Thyroid gland (tissue), 4 donors: ENCODE measurements around the gene BDNF.

ENCODE experiments used
- POLR2A ChIP-seq, 2 donors: fragments of 450-650 bp; IDR thresholded peaks; one replicate each; pipeline ENCODE4 v1.6.1; 2017; ENCODE audit warnings: antibody characterized with exemption in 2 of 2, mild to moderate bottlenecking in 2 of 2, moderate library complexity in 1 of 2
- TF ChIP-seq, protein P1 (sequence below), 6 experiments: fragments of 200-600 bp in 3 of 6; fragments of 450-650 bp in 3 of 6; sonication (generic) in 3 of 6; IDR thresholded peaks; one replicate each; pipeline ENCODE4 v1.5.1; 2016 to 2019; ENCODE audit warnings: antibody characterized with exemption in 6 of 6, mild to moderate bottlenecking in 2 of 6, inconsistent platforms in 1 of 6, moderate library complexity in 1 of 6

DNA sequence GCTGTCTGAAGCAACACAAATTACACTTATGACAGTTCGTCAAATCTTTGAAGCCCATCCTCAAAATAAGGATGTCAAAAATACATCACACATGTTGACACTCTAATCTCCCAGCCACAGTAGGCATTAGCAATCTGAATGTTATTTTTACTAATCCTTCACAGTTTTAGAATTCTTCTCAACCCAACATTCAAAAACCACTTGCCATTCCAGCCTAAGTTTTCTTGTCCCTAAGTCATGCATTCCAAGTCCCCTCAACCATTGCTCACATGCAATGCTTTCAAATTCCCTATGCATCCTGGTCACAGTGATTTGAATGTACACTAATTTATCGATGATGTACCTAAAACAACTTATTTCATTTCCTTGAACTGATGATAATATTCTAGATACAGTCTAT is 7.5 kb downstream of the BDNF start:
- TF ChIP-seq, protein P1, sequence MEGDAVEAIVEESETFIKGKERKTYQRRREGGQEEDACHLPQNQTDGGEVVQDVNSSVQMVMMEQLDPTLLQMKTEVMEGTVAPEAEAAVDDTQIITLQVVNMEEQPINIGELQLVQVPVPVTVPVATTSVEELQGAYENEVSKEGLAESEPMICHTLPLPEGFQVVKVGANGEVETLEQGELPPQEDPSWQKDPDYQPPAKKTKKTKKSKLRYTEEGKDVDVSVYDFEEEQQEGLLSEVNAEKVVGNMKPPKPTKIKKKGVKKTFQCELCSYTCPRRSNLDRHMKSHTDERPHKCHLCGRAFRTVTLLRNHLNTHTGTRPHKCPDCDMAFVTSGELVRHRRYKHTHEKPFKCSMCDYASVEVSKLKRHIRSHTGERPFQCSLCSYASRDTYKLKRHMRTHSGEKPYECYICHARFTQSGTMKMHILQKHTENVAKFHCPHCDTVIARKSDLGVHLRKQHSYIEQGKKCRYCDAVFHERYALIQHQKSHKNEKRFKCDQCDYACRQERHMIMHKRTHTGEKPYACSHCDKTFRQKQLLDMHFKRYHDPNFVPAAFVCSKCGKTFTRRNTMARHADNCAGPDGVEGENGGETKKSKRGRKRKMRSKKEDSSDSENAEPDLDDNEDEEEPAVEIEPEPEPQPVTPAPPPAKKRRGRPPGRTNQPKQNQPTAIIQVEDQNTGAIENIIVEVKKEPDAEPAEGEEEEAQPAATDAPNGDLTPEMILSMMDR (IDR thresholded peaks at IDR 0.05) = no peak
- no peak for TF ChIP-seq POLR2A (IDR thresholded peaks at IDR 0.05)
